Panc1 (cell line): ENCODE results near the gene TREML4. TPM values are rescaled to one million over a fixed set of nuclear protein-coding genes. Genes with fewer than 3 reads are reported as not detected.

Source experiments
- ATAC-seq: fragments of 200-7000 bp; cut with Tn5 transposase; 2 replicates; pipeline ENCODE4 v1.9.1; 2020; ENCODE audit warnings: mild to moderate bottlenecking, moderate library complexity
- BruUV-seq: library from RNA; stranded (reverse); fragments of 400-500 nt; replicated peaks from 2 replicates; lab custom pipeline; 2021; lab: Mats Ljungman, UMichigan
- CTCF ChIA-PET: fragments of 300-600 bp; sonication (Branson Sonifier 250); formaldehyde crosslinking; loops from one replicate; lab custom pipeline; 2022; ENCODE audit warnings: antibody characterized with exemption; lab: Charles Lee
- POLR2A ChIA-PET: fragments of 300-600 bp; sonication (Branson Sonifier 250); formaldehyde crosslinking; loops from one replicate; lab custom pipeline; 2022; ENCODE audit warnings: antibody characterized with exemption; lab: Charles Lee
- DNase-seq: peaks from one replicate; pipeline ENCODE4 v3.0.0-alpha.2; 2010; ENCODE audit warnings: low read depth, low spot score
- H3K27ac ChIP-seq: 2 replicates; pipeline ENCODE4 v1.5.1; 2011; ENCODE audit warnings: mild to moderate bottlenecking, low read length, inconsistent platforms
- H3K27me3 ChIP-seq: fragments of 200-500 bp; sonication (Bioruptor generic); 2 replicates; pipeline ENCODE4 v1.6.0; 2014; ENCODE audit warnings: low read length, inconsistent platforms; ENCODE audit not compliant: control insufficient read depth, insufficient read depth
- H3K36me3 ChIP-seq: fragments of 200-500 bp; sonication (Bioruptor generic); 2 replicates; pipeline ENCODE4 v1.5.1; 2014; ENCODE audit warnings: inconsistent platforms, mild to moderate bottlenecking, low read length, moderate library complexity; ENCODE audit not compliant: control insufficient read depth, insufficient read depth
- H3K4me1 ChIP-seq: 2 replicates; pipeline ENCODE4 v1.5.1; 2011; ENCODE audit warnings: inconsistent platforms, mild to moderate bottlenecking, low read length, moderate library complexity; ENCODE audit not compliant: control insufficient read depth, insufficient read depth
- H3K4me3 ChIP-seq, 2 experiments: 2 replicates each; pipeline ENCODE4 v1.5.1; 2011 to 2012; ENCODE audit warnings: low read depth in 2 of 2, low read length in 2 of 2, mild to moderate bottlenecking in 2 of 2, inconsistent platforms in 1 of 2, moderate library complexity in 1 of 2
- H3K9me3 ChIP-seq: fragments of 200-500 bp; sonication (Bioruptor generic); 2 replicates; pipeline ENCODE4 v1.5.1; 2014; ENCODE audit warnings: low read depth, mild to moderate bottlenecking, inconsistent platforms, low read length, moderate library complexity; ENCODE audit not compliant: control insufficient read depth, insufficient read depth
- POLR2AphosphoS5 ChIP-seq: IDR thresholded peaks from 2 replicates; pipeline ENCODE4 v1.6.1; 2012; ENCODE audit warnings: mild to moderate bottlenecking, low read depth, low read length, moderate library complexity
- SIN3A ChIP-seq: IDR thresholded peaks from 2 replicates; pipeline ENCODE4 v1.6.1; 2012; ENCODE audit warnings: low read depth, mild to moderate bottlenecking, low read length, moderate library complexity, borderline replicate concordance; ENCODE audit not compliant: insufficient read depth
- TCF7L2 ChIP-seq: IDR thresholded peaks from 2 replicates; pipeline ENCODE4 v1.6.1; 2011; ENCODE audit warnings: mild to moderate bottlenecking, low read depth, low read length, inconsistent platforms
- in situ Hi-C: cut with HindIII; loops from 2 replicates; pipeline ENCODE4 v1.10.0; 2016; ENCODE audit warnings: low sequenced_read_pairs, low pct_unique_long_range_greater_than_20kb
- intact Hi-C: fragments of 100-400 bp; cut with micrococcal nuclease; formaldehyde crosslinking; loops from one replicate; pipeline ENCODE4 v1.10.0; 2022; ENCODE audit not compliant: unreplicated experiment
- total RNA-seq: library from RNA; stranded (reverse); gene quantifications from one replicate; pipeline ENCODE4 v1.2.1, GENCODE V29; 2021; ENCODE audit not compliant: unreplicated experiment
- TF ChIP-seq, protein P1 (sequence below), 2 experiments: IDR thresholded peaks; 2 replicates each; pipeline ENCODE4 v1.6.1; 2011 to 2012; ENCODE audit warnings: low read depth in 2 of 2, control low read depth in 1 of 2, low read length in 1 of 2, mild to moderate bottlenecking in 1 of 2, moderate library complexity in 1 of 2; ENCODE audit not compliant: insufficient read depth in 1 of 2
- TF ChIP-seq, protein P2 (sequence below): fragments of 450-650 bp; IDR thresholded peaks from 2 replicates; pipeline ENCODE4 v1.5.1; 2017; ENCODE audit warnings: mild to moderate bottlenecking

TREML4 gene
- total RNA-seq, 1 experiment from 2014 or later, result not detected

DNA sequence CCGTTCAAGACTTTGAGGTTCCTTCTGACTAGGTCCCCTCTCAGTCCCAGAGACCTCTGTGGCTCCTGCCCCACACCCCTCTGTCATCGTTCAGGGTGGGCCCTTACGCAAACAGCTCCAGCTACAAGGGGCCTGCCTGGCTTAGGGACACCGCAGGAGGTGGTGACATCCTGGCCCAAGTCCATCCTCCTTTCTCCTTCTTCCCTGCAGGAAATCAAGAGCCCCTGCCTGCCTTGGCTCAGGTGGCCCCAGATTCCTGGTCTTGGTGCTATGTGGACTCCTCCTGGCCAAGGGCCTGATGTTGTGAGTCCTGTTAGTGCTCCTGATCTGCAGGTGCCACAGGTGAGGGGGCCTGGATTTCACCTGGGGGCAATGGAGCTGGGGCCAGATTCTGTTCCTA, 8.1 kb downstream of the TREML4 start:
- no peak overlapping the region for H3K4me3 ChIP-seq
- CTCF ChIA-PET, result interaction anchor here (0.5 kb wide), 1 partner anchor 780 kb away, joined by 7 read pairs; no protein-coding TSS in a partner anchor
- H3K27me3 ChIP-seq, result peaks cover 36% of the 10 kb centered on the region
- in situ Hi-C loops (no loop called here), intact Hi-C loops (no loop called here)
- no peak for TF ChIP-seq POLR2AphosphoS5
- TF ChIP-seq SIN3A, result no peak
- TF ChIP-seq, protein P1, sequence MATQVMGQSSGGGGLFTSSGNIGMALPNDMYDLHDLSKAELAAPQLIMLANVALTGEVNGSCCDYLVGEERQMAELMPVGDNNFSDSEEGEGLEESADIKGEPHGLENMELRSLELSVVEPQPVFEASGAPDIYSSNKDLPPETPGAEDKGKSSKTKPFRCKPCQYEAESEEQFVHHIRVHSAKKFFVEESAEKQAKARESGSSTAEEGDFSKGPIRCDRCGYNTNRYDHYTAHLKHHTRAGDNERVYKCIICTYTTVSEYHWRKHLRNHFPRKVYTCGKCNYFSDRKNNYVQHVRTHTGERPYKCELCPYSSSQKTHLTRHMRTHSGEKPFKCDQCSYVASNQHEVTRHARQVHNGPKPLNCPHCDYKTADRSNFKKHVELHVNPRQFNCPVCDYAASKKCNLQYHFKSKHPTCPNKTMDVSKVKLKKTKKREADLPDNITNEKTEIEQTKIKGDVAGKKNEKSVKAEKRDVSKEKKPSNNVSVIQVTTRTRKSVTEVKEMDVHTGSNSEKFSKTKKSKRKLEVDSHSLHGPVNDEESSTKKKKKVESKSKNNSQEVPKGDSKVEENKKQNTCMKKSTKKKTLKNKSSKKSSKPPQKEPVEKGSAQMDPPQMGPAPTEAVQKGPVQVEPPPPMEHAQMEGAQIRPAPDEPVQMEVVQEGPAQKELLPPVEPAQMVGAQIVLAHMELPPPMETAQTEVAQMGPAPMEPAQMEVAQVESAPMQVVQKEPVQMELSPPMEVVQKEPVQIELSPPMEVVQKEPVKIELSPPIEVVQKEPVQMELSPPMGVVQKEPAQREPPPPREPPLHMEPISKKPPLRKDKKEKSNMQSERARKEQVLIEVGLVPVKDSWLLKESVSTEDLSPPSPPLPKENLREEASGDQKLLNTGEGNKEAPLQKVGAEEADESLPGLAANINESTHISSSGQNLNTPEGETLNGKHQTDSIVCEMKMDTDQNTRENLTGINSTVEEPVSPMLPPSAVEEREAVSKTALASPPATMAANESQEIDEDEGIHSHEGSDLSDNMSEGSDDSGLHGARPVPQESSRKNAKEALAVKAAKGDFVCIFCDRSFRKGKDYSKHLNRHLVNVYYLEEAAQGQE (IDR thresholded peaks at IDR 0.05; ENCODE audit: insufficient read depth in 1 of 2, low read depth in 2 of 2, low read length in 1 of 2), result no peak
- TF ChIP-seq, protein P2, sequence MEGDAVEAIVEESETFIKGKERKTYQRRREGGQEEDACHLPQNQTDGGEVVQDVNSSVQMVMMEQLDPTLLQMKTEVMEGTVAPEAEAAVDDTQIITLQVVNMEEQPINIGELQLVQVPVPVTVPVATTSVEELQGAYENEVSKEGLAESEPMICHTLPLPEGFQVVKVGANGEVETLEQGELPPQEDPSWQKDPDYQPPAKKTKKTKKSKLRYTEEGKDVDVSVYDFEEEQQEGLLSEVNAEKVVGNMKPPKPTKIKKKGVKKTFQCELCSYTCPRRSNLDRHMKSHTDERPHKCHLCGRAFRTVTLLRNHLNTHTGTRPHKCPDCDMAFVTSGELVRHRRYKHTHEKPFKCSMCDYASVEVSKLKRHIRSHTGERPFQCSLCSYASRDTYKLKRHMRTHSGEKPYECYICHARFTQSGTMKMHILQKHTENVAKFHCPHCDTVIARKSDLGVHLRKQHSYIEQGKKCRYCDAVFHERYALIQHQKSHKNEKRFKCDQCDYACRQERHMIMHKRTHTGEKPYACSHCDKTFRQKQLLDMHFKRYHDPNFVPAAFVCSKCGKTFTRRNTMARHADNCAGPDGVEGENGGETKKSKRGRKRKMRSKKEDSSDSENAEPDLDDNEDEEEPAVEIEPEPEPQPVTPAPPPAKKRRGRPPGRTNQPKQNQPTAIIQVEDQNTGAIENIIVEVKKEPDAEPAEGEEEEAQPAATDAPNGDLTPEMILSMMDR, result no peak
- TF ChIP-seq TCF7L2, result no peak
- no peaks in the 10 kb centered on the region for H3K9me3 ChIP-seq
- POLR2A ChIA-PET, result no interaction called here
- H3K36me3 ChIP-seq, result no peaks in the 10 kb centered on the region
- ATAC-seq, result no peak
- no peak overlapping the region for H3K27ac ChIP-seq
- DNase-seq, result no peak
- H3K4me1 ChIP-seq, result no peaks in the 10 kb centered on the region
- BruUV-seq, result no TSS peak

DNA sequence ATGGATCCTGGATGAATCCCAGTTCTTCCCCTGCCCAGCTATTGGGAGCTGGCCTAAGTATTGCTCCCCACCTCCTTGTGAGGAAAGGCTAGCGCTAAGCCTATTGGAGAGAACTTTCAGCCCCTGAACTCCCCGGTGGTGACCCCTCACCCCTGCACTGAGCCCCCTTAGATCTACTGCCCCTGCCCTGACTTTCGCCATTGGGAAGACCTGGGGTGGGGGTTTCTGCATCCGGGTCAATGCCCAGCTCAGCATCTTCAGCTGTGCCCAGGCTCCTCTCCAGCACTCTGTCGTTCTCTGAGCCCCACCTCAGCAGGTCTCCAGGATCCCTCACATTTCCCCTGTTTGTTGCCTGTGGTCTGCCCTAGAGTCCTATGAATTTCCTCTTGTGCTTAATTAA, 9.0 kb downstream of the TREML4 start:
- no TSS peak for BruUV-seq
- Histone ChIP-seq H3K27me3 (peaks cover 36% of the 10 kb centered on the region), H3K4me1 (no peaks in the 10 kb centered on the region), H3K9me3 (no peaks in the 10 kb centered on the region), H3K36me3 (no peaks in the 10 kb centered on the region), H3K4me3 (no peak overlapping the region), H3K27ac (no peak overlapping the region)
- TF ChIP-seq, protein P2, result no peak
- no peak for TF ChIP-seq TCF7L2
- TF ChIP-seq, protein P1 (IDR thresholded peaks at IDR 0.05; ENCODE audit: insufficient read depth in 1 of 2, low read depth in 2 of 2, low read length in 1 of 2), result no peak
- TF ChIP-seq POLR2AphosphoS5, result no peak
- TF ChIP-seq SIN3A, result no peak
- ChIA-PET POLR2A (no interaction called here), CTCF (no interaction called here)
- intact Hi-C loops (no loop called here), in situ Hi-C loops (no loop called here)
- DNase-seq, result no peak
- no peak for ATAC-seq
